GM21576 (cell line): ENCODE data around the gene ZNF804A.
A peak's percentile ranks its signal among the peaks of the same experiment; 100 is the strongest.

Source experiments
- ATAC-seq: cut with Tn5 transposase; IDR thresholded peaks from one replicate; pipeline ENCODE4 v1.9.1; 2021; ENCODE audit warnings: mild to moderate bottlenecking, moderate library complexity; ENCODE audit not compliant: unreplicated experiment

The ZNF804A gene

GRCh38 chr2:184602734-184603133 is 4.4 kb downstream of the ZNF804A start:
- ATAC-seq, result no peak

- no peak for ATAC-seq
These were observed 12.6 kb downstream of the ZNF804A start for GRCh38 chr2:184610891-184611290.

GRCh38 chr2:184611361-184612085 is 13.2 kb downstream of the ZNF804A start:
- ATAC-seq, result no peak

- no peak for ATAC-seq
These were observed 22.0 kb downstream of the ZNF804A start for GRCh38 chr2:184620367-184620766.

DNA sequence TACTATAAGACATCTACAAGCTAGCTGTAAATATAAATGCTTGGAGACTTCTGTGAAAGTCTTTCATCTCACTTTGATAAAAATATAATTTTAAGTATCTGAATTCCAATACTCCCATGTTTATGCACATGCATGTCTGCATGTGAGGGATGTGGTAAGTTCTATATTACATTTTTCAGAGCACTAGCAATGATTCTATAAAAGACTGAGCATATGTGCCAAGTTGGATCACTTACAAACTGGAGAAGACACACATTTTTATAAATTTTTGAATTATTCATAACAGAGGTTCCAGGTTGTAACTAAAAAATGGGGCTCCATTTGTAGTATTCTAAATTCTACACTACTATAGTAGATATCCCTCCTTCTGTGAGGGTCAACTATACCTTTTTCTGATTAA is 26.0 kb downstream of the ZNF804A start:
- ATAC-seq, result no peak

- ATAC-seq, result no peak
These were observed 29.7 kb downstream of the ZNF804A start for GRCh38 chr2:184628051-184628450.

- ATAC-seq, result no peak
These were observed 35.4 kb downstream of the ZNF804A start for GRCh38 chr2:184633726-184634125.

GRCh38 chr2:184637781-184638180 is 39.5 kb downstream of the ZNF804A start:
- ATAC-seq, result no peak

GRCh38 chr2:184644685-184645084 is 46.4 kb downstream of the ZNF804A start:
- ATAC-seq, result no peak

- ATAC-seq, result peak; percentile 52
These were observed 47.8 kb downstream of the ZNF804A start for GRCh38 chr2:184646177-184646576.

DNA sequence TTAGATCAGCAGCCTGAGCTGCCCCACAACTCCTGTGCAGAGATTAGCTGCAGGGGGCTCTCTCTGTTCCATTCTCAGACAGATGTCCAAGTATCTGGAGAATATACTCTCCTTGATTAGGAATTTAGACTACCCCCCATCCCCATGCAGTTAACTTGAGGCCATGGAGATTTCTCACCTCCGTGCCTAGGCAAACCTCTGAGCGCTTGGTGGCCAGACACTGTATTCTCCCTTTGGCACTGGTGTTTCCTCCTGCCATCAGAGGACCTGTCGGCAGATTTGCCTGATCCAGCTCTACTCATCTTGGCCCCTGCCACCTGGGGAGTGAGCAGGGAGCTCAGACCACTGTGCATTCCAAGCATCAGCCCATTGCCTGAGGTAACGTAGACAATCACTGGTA is 48.3 kb downstream of the ZNF804A start:
- no peak for ATAC-seq

DNA sequence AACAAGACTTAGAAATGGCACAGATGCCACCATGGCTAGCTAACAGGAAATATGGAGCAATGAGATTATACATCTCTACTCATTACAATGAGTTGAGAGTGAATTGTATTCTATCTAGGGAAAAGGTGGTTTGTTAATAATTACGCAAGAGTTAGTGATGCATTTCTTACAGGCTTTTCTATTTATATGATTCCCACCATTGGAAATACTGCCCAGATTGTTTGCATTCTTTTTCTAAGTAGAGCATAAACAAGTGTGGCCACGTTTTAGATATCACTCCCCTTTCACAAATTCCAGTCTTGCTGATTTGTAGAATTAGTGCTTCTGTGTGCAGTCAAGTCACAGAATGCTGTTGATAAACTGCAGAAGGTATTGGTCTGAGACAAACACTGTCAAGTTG is 56.6 kb downstream of the ZNF804A start:
- no peak for ATAC-seq

- no peak for ATAC-seq
These were observed 78.8 kb downstream of the ZNF804A start for GRCh38 chr2:184677171-184677570.

DNA sequence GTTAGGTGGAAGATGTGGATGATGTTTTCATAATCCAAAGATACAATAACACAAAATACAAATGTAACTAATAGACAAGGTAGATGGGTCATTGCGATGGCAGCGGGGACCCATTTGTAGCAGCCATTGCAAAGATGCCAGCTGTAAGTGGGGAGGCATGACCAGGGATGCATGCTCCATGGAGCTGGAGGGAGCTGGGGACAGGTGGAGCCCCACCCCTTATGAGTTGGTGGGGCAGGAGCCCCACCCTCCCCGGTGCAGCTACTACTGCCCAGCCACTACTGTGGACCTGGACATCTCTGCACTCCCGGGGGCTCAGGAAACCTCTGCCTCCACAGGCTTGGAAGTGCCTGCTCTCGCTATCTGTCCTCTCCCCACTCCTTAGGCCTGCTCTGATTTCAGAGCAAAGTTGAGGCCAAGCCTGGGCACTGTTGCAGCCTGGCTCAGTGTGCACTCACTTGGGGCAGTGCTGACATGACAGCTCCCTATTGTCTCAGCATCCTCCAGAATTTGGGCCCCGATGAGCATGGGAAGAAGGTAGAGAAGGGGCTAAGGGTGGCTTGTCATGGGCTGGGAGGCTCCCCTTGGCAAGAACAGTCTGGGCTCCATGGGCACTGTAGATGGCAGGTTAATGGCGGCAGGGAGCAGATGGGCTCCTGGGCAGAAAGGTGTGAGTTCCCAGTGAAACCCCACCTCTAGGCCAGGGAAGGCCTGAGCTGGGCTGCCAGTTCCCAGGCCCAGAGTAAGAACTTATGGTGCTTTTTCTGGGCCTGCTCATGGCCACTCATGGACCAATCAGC is 81.1 kb downstream of the ZNF804A start:
- no peak for ATAC-seq

- no peak for ATAC-seq
These were observed 82.5 kb downstream of the ZNF804A start for GRCh38 chr2:184680825-184681224.

- no peak for ATAC-seq
These were observed 83.5 kb downstream of the ZNF804A start for GRCh38 chr2:184681642-184682321.

DNA sequence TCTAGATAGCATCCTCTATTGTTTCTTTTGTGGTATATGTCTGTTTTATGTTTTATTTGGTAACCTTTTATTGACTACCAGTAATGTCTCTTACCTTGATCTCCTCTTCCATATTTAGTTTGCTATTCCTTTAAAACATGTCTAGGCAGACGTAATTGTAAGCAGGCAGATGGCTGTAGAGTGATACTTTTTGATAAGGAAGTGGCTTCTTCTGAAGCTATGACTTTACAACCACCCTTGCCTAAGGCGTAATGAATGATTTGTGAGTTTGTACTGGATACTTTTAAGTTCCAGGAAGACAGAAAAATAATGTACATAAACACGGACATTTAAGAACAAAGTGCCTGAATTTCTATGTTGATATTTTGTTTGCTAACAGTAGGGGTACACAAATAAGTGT is 85.6 kb downstream of the ZNF804A start:
- ATAC-seq, result no peak

DNA sequence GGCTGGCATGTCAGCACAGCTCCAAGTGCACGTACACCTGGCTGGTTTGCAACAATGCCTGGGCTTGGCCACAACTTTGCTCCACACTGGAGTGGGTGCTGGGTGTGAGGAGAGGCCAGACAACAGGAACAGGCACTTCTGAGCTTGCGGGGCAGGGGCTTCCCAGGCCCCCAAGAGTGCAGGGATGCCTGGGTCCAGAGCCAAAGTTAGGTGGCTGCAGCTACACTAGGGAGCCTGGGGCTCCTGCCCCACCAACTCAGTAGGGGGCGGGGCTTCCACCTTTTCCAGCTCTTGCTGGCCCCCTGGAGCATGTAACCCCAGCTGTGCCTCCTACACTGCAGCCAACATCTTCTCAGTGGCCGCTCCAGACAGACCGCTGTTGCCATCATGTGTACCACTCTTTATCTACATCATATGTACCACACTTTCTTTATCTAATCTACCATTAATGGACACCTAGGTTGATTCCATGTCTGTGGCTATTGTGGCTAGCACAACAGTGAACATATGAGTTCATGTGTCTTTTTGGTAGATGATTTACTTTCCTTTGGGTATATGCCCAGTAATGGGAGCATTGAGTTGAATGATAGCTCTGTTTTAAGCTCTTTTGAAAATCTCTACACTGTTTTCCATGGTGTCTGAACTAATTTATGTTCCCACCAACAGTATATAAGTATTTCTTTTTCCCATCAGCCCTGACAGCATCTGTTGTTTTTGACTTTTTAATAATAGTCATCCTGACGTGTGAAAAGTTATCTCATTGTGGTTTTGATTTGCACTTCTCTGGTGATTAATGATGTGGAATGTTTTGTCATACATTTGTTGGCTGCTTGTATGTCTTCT is 87.9 kb downstream of the ZNF804A start:
- no peak for ATAC-seq

DNA sequence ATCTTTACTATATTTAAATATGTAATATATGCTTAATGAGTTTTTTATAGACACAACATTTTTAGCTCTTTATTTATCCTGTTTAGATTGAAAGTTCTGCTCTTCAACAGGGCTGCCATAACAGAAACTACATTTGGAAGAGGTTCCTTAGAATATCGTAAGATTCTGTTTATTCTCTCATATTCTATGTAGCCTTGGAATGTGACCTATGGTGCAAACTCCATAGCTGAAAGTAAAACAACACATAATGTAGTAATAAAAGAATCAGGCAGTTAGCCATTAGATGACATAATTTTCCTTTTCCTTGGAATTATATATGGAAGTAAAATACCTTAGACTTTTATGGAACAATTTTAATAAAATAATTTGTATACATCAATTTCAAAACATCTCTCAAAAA is 91.3 kb downstream of the ZNF804A start:
- no peak for ATAC-seq

DNA sequence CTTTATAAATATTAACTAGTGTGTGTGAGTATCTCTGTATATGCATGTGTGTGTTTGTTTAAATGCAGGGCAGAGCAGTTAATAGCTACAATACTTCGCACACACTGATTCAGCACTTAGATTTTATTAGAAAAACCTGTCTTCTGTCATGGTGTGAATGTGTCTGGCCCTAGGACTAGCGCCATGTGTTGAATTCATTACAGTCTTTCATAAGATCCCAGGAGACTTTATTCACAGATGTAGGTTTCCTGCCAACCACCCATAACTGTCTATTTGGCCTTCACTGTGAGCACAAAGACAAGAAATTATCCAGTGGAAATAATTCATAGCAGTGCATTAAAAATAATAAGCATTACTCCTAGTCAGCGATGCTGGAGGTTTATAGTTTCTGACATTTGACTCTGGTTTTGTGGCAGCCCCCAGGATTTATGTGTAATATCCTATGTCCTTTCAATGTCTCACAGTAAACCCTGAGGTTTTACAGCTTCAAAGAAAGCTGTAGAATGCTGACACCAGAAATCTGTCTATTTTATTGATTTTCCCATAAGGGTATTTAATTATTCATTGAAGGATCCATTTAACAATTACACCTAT is 93.9 kb downstream of the ZNF804A start:
- ATAC-seq, result no peak

DNA sequence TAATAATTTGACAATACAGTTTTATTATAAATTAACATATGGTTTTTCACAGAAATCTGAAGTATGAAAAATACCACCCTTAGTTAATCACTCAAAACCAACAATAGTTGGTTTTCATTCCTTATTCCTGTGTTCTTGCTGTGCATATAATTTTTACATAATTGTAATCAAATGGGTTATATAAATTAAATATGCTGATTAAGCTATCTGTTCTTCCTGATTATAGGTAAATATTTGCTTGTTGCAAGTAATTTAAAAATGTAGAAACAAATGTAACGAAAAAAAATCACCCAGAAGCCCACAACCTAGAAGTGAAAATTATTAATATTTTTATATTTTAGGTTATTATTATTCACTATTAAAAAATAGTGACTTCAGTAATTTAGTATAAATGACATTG is 98.3 kb downstream of the ZNF804A start:
- ATAC-seq, result no peak
